ENCODE data around the gene THRA. TPM values are rescaled to one million over a fixed set of nuclear protein-coding genes. Genes with fewer than 3 reads are reported as not detected.

Gene THRA
- polyA plus RNA-seq, 1 donor (not counting 4 experiments of a cell fraction or from before 2014, with no cell fraction given) = 4.5 TPM

- dilution Hi-C loops (cut with MboI; ENCODE audit: extremely low pct_ligation_motif_present, low sequenced_read_pairs) = no loop called here
- H3K36me3 ChIP-seq (ENCODE audit: control insufficient read depth in 2 of 2, extremely low read depth in 1 of 2, insufficient read depth in 2 of 2, low read length in 2 of 2) = peaks cover 16 to 32% of the 10 kb centered on the region in 2 experiments
- no peak overlapping the region for H3K4me2 ChIP-seq (ENCODE audit: control insufficient read depth, extremely low read depth, insufficient read depth, low read depth, low read length)
- H3K9me3 ChIP-seq (ENCODE audit: control insufficient read depth, low read depth, low read length) = no peaks in the 10 kb centered on the region
- H4K20me1 ChIP-seq (ENCODE audit: control insufficient read depth, extremely low read depth, insufficient read depth, low read length) = no peaks in the 10 kb centered on the region
- H3K9ac ChIP-seq (ENCODE audit: control insufficient read depth, extremely low read depth, insufficient read depth, low read length) = no peak overlapping the region
- no peak for TF ChIP-seq CTCF (optimal IDR thresholded peaks at IDR 0.05 in 1 of 3, IDR thresholded peaks at IDR 0.05 in 1 of 3, conservative IDR thresholded peaks at IDR 0.05 in 1 of 3; ENCODE audit: extremely low read depth in 1 of 3, insufficient read depth in 2 of 3, low read length in 3 of 3)
- TF ChIP-seq EZH2 (IDR thresholded peaks at IDR 0.05; ENCODE audit: low read length) = no peak
- no peak overlapping the region for H3K4me3 ChIP-seq (ENCODE audit: control insufficient read depth in 2 of 3, extremely low read depth in 1 of 3, insufficient read depth in 2 of 3, low read depth in 1 of 3, low read length in 3 of 3)
- no peak overlapping the region for H2AFZ ChIP-seq (ENCODE audit: control insufficient read depth, low read length)
- no peaks in the 10 kb centered on the region for H3K79me2 ChIP-seq (ENCODE audit: control insufficient read depth, insufficient read depth, low read length)
- FAIRE-seq (no peak), DNase-seq (ENCODE audit: low read depth, low spot score) (no peak)
- no peaks in the 10 kb centered on the region for H3K9me1 ChIP-seq (ENCODE audit: control insufficient read depth, extremely low read depth, insufficient read depth, low read length)
- peaks cover 22% of the 10 kb centered on the region for H3K4me1 ChIP-seq (ENCODE audit: control insufficient read depth, extremely low read depth, insufficient read depth, low read length)
- no peak overlapping the region for H3K27ac ChIP-seq (ENCODE audit: control insufficient read depth, insufficient read depth, low read length)
- H3K27me3 ChIP-seq (ENCODE audit: control insufficient read depth, extremely low read depth, insufficient read depth, low read length) = no peaks in the 10 kb centered on the region
These were observed 29.4 kb upstream of the THRA start for GRCh38 chr17:40033339-40033738.

DNA sequence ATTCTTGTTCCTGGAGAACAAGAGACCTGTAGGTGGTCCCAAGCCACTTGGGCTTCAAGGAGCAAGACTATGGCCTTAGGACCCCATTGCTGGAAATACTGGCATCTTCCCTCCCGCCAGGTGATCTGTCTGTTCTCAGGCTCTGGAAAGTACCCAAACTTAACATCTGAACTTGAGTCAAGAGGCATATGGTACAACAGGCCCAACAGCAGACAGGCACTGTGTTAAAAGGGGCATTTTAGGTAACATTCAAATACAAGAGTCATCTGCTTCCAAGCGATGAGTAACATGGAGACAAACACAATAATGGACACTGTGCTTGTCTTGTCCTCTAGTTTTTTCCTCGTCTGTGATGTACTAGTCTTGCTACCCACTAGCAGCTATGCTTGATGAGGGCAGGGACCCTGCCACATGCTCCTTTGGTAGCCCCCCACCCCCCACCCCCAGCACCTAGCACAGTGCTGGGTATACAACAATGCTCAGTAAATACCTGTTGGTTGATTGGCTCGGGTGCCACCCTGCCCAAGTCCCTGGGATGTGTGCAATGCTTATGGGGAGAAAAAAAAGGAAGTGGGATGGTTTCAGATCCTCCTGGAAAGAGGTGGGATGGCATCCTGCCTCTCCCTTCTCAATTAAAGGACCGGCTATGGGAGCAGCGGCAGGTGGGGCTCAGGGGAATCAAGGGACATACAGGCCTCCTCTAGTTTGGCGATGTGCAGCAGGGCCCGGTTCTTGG lies 28.2 kb upstream of the THRA start:
- dilution Hi-C loops (cut with MboI; ENCODE audit: extremely low pct_ligation_motif_present, low sequenced_read_pairs) = no loop called here
- no peaks in the 10 kb centered on the region for H4K20me1 ChIP-seq (ENCODE audit: control insufficient read depth, extremely low read depth, insufficient read depth, low read length)
- no peaks in the 10 kb centered on the region for H3K79me2 ChIP-seq (ENCODE audit: control insufficient read depth, insufficient read depth, low read length)
- no peak overlapping the region for H3K9ac ChIP-seq (ENCODE audit: control insufficient read depth, extremely low read depth, insufficient read depth, low read length)
- peaks cover 22% of the 10 kb centered on the region for H3K4me1 ChIP-seq (ENCODE audit: control insufficient read depth, extremely low read depth, insufficient read depth, low read length)
- H3K9me3 ChIP-seq (ENCODE audit: control insufficient read depth, low read depth, low read length) = no peaks in the 10 kb centered on the region
- H3K36me3 ChIP-seq (ENCODE audit: control insufficient read depth in 2 of 2, extremely low read depth in 1 of 2, insufficient read depth in 2 of 2, low read length in 2 of 2) = peaks cover 15 to 22% of the 10 kb centered on the region in 2 experiments
- no peak overlapping the region for H3K4me2 ChIP-seq (ENCODE audit: control insufficient read depth, extremely low read depth, insufficient read depth, low read depth, low read length)
- no peak overlapping the region for H2AFZ ChIP-seq (ENCODE audit: control insufficient read depth, low read length)
- no peaks in the 10 kb centered on the region for H3K9me1 ChIP-seq (ENCODE audit: control insufficient read depth, extremely low read depth, insufficient read depth, low read length)
- no peak overlapping the region for H3K4me3 ChIP-seq (ENCODE audit: control insufficient read depth in 2 of 3, extremely low read depth in 1 of 3, insufficient read depth in 2 of 3, low read depth in 1 of 3, low read length in 3 of 3)
- no peak for TF ChIP-seq EZH2 (IDR thresholded peaks at IDR 0.05; ENCODE audit: low read length)
- TF ChIP-seq CTCF (optimal IDR thresholded peaks at IDR 0.05 in 1 of 3, IDR thresholded peaks at IDR 0.05 in 1 of 3, conservative IDR thresholded peaks at IDR 0.05 in 1 of 3; ENCODE audit: extremely low read depth in 1 of 3, insufficient read depth in 2 of 3, low read length in 3 of 3) = no peak
- DNase-seq (ENCODE audit: low read depth, low spot score) = no peak
- H3K27me3 ChIP-seq (ENCODE audit: control insufficient read depth, extremely low read depth, insufficient read depth, low read length) = no peaks in the 10 kb centered on the region
- no peak overlapping the region for H3K27ac ChIP-seq (ENCODE audit: control insufficient read depth, insufficient read depth, low read length)
- no peak for FAIRE-seq
